HuH-7.5 (cell line): ENCODE results near the gene TRIM41.
A peak's percentile ranks its signal among the peaks of the same experiment; 100 is the strongest.

Experiments
- DNase-seq: peaks from one replicate; pipeline ENCODE4 v3.0.0; 2011; ENCODE audit warnings: low spot score

Gene TRIM41

DNA sequence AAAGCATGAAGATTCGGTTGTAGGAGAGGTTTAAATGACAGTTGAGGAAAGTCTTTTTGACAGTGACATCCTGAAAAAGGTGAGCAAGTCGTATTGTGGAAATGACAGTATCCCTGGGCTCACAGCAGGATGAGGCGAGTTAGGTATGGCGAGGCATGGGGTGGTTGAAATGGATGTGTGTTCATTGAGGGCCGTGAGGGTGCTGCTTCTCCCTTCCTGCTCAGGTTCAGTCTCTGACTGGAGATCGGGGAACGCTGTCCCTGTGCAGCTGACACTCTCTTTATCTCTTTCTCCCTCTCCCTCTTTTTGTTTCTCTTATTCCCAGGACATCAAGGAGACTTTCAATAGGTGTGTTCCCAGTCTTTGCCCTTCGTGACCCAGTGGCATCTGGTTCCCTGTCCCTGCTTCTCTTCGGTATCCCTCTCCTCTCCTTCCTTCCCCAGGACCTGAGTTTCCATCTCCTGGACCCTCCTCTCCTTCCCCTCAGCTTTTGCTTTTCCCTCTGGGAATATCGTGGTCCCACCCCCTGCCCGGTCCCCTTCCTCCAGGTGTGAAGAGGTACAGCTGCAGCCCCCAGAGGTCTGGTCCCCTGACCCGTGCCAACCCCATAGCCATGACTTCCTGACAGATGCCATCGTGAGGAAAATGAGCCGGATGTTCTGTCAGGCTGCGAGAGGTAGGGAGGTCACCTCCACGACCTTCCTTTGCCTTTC is 10.2 kb downstream of the TRIM41 start:
- DNase-seq = no peak

DNA sequence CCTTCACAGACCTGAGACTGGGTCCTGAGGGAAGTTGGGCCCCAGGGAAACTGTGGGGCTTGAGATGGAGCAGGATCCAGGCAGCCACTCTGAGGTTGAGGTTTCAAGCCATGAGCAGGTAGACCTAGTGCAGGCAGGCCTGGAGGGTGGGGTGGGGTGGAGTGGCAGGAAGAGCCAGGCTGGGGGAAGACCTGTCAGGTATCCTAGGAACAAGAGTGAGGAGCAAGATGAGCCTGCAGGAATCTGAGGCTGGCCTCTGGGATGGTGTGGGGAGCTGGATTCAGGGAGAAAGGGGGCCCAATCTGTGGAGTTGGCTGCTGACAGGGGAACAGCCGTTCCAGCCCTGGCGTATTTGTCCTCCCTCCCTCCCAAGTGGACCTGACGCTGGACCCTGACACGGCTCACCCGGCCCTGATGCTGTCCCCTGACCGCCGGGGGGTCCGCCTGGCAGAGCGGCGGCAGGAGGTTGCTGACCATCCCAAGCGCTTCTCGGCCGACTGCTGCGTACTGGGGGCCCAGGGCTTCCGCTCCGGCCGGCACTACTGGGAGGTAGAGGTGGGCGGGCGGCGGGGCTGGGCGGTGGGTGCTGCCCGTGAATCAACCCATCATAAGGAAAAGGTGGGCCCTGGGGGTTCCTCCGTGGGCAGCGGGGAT is 10.8 kb downstream of the TRIM41 start:
- DNase-seq = no peak

DNA sequence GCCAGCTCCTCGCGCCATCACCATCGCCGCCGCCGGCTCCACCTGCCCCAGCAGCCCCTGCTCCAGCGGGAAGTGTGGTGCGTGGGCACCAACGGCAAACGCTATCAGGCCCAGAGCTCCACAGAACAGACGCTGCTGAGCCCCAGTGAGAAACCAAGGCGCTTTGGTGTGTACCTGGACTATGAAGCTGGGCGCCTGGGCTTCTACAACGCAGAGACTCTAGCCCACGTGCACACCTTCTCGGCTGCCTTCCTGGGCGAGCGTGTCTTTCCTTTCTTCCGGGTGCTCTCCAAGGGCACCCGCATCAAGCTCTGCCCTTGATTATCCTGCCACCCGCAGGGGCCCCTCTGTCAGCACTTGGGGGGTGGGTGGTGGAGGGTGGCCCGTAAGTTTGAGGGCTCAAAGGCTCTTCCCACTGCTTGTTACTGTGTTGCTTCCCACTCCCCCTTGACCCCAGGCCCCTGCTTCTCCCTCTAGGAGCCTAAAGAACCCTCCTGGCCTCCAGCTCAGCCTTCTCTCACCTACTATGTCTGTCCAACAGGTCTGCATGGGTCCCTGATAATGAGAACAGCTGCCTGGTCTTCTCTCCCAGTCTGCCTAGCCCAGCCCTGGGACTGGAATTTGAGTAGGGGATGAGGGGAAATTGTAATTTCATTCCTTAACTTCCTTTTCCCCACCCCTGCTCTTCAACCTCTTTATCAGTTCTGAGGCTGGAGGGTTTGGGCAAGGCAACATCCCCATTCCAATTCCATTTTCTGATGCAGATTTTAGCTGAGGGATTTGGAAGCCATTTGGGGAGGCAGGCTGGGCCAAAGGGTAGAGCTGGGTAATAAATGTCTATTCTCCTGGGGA is 11.6 kb downstream of the TRIM41 start:
- DNase-seq = no peak

DNA sequence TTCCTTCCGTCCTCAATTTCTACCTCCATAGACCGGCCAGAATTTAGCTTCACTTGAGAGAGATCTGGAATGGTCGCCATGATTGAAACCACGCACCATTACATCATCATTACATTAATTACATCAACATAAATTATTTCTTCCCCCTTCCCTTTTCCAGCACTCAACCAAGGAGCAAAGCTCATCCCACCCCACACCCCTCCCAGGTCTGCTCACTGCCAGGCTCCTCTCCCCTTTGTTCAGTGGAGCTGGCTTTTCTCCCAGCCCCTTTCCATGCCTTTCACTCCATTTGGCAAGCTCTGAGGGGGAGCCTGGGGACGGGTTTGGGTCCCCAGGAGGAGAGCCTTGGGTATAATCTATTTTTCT is 12.2 kb downstream of the TRIM41 start:
- no peak for DNase-seq

DNA sequence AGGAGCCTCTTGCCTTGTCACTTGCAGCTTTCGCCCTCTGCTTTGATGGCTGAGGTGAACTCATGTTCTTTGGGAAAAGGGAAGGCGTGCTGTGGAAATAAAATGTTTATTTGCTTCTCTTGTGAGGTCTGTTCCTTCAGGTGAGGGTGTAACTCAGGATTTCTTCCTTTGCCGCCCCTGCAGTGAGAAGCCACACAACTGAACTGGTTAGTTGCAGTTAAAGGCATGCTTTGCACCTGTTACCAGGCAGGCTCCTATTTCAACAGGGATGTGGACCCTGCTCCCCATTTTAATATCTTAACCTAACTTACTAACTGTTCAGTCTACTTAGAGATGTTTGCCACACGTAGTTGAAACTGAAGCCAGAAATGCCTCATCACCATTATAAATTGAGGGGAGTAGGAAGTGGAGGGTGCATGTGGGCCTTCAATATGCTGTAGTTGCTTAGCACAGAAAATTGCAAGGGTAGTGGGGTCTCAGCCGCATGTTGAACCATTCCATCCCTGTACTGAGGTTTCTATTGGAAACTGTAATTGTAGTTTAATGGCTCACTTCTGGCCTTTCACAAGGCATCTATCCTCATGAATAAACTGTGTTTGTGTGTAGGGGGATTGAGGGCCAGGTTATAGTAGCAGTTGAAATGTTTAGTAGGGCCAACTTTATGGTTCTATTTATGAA is 12.7 kb downstream of the TRIM41 start:
- DNase-seq = no peak

DNA sequence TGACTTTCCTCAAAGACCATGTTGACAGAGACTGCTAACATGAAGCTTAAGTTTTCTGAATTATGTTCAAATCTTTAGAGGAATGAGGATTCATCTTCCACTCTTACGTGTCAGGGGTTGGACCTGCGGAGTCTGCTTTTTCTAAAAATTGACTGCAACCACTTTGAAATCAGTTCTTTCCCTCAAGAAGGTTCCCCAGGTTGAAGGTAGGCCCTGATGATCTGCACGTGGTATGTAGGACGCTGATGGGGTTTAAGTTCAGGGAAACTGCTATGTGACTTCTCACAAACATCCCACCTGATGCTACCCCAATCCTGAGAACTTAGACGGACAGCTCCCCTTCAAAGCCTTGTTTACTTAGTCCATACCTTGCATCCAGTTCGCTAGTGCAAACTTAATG is 13.4 kb downstream of the TRIM41 start:
- DNase-seq = no peak

DNA sequence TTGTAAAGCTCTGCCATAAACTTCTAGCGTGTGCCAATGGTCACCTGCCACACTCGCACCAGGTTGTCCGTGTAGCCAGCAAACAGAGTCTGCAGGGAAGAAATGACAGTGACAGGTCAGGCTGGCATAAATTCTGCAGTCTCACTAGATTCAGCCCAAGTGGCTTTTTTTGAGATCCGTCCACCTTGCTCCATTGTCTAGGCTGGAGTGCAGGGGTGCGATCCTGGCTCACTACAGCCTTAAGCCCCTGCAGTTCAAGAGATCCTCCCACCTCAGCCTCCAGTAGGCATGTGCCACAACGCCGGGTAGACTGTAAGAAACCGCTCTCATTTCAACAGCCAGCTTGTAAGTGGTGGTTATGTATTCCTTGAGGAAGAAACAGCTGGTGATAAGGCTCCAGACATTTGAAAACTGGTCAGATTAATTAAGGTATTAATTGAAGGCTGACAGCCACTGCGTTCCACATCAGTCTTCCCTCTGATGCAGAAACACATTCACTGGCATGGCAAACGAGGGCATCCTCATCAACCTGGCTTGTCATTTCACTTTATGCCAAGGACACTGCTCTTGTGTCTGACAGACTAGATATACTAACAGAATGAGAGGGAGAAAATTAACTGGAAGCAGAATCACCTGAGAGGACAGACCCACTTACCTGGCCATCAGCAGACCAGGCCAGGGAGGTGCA is 14.0 kb downstream of the TRIM41 start:
- DNase-seq = no peak

DNA sequence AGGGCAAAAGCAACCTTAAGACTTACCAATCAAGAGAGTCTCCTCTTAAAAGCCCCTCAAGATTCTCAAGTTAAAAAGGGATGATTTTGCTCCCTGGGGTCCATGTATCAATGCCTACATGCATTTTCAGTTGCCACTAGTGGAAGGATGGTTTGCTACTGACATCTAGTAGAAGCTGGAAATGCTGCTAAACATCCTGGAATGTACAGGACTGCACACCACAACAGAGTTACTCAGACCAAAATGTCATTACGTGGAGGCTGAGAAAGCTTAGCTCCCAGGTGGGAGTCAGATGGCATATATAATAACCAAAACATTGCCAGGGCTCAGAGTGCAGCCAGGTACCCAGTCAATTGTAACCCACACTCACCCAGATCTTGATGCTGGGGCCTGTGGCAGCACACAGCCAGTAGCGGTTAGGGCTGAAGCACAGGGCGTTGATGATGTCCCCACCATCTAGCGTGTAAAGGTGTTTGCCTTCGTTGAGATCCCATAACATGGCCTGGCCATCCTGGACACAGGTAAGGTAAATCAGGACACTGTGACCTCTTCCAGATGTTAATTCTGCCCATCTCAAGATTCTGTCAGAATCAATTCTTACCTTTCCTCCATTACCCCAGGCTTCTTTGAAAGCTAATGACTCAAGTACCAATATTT is 14.8 kb downstream of the TRIM41 start:
- DNase-seq = no peak

DNA sequence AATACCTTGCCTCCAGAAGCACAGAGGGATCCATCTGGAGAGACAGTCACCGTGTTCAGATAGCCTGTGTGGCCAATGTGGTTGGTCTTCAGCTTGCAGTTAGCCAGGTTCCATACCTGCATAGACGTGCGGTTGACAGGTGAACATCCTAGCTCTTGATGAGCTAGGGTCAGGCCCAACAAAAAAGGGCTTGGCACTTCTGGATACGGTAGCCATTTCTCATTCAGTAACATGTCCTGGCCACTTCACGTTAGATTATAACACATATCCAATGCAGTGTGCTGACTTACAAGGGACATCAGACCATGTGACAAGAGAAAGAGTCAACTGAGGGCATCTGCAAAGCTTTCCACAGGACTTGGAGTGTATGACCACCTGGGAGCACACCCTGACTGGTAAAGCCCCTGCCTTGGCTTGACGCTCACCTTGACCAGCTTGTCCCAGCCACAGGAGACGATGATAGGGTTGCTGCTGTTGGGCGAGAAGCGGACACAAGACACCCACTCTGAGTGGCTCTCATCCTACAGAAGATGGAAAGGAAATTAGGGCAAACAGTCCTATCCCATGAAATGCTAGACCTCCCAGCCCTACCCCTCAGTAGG is 16.1 kb downstream of the TRIM41 start:
- DNase-seq = no peak

DNA sequence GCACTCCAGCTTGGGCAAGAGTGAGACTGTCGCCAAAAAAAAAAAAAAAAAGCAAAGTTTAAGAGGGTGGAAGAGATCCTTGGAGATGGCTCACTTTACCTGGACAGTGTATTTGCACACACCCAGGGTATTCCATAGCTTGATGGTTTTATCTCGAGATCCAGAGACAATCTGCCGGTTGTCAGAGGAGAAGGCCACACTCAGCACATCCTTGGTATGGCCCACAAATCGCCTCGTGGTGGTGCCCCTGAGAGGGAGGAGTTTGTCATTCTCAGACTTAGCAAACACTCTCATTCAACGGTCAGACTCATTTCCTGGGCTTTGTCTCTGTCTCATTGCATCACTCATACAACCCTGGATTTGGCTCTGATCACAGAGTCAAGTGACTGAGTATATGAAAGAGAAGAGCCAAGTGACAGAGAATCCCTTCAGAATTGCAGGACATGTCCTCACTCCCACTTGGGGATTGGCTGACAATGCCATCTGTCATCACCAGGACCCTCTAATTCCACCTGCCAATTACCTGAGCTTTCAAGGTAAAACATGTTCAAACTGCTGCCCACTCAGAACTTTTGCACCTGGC is 18.4 kb downstream of the TRIM41 start:
- no peak for DNase-seq

DNA sequence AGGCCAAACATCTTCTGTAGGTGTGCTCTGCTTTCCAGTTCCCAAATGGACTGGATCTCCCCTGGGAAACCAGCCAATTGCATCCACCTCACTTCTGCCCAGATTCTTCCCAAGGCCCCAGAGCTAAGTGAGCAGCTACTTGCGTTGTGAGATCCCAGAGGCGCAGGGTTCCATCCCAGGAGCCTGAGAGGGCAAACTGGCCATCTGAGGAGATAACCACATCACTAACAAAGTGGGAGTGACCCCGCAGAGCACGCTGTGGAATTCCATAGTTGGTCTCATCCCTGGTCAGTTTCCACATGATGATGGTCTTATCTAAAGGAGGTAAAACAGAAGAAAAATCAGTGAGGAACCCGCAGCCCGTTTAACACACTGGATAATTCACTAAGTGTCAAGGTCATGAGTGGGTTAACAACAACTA is 19.0 kb downstream of the TRIM41 start:
- DNase-seq = no peak

DNA sequence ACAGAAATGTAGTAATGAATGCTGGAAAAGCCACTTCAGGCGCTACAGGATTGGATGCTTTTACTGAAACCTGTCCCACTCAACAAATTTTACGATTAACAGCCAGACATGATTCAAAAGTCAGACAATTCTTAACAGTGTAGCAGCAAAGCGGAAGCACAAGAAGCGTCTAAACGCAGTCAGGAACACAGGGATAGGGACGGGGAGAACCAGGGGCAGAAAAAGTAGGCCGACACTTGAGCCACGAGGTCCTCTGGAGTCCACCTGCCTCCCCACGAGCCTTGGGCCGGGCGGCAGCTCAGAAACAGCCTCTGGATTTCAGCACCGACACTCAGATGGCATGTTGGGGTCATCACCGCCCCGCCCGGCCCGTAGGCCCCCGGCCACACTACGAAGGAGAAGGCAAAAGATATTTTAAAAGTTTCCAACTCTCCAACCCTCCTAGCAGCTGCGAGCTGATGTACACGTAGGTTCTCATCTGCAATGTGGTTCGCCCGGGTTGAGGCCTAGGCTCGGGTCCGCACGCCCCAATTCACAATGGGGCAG is 20.0 kb downstream of the TRIM41 start:
- DNase-seq = no peak

DNA sequence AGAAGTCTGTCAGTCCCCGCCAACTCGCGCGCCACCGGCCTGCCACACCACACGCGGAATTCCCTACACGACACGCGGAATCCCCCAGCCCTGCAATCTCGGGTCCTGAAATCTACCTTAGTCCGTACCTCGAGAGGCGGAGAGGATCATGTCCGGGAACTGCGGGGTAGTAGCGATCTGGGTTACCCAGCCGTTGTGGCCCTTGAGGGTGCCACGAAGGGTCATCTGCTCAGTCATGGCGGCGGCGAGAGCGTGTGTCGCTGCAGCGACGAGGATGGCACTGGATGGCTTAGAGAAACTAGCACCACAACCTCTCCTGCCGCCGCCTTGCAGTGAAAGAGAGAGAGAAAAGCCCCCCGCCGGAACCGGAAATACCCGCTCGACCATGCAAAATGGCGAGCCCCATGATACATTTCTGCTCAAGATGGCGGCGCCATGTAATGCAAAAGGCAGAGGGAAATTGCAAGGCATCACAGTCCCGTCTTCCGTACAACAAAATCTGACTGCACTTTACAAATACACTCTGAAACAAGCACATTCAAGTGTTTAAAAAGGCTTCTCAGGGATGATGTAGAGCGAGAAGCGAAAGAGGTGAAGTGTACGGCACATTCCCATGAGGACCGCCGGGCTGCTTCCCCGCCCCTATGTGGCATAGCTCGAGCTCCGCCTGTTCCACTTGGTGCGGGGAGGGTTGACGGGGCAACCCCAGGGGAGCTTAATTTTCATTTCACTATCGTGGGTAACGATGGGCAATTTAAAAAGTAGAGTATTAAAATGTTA is 20.7 kb downstream of the TRIM41 start, which contains the start of gene RACK1:
Gene RACK1 (minus strand): TSS at position 343 of the 780 bp plus-strand sequence. CDS start 106 bp downstream, at position 237.
- peak; percentile 85 for DNase-seq

DNA sequence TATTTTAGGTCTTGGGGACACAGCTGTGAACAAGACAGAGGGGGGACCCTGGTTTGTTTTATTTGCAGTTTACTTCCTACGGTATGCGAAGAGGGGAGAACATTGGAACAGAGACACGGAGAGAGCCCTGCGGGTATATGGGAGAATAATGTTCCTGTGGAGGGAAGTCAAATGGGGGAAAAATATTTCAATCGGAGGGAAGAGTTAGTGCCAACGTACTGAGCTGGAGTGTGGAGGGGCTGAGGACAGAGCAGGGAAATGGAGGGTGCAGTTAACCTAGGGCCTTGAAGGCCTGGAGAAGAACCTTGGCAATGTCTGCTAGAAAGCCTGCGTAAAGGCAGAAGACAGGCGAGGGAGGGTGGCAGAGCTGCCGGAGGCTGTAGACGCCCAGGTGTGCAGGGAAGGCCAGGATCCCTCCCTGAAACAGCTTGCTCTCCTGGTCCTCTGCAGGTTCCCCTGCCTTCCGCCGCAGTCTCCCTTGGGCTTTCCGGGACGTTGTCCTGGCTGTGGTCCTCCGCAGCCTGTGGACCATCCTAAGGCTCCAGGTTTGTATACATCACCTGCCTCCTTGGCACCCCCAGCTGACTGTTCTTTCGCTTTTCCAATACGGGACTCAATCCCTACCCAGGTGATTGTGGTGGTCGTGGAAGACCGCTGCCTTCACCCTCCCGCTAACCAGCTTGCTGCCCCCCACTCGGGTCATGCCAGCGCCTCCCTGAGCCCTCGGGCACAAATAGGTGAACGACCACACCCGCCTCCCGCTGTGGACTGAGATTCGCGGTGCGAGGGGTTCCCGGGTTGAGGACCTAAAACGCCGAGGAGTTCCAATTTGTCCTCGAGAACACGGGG is 22.6 kb downstream of the TRIM41 start:
- DNase-seq = no peak

DNA sequence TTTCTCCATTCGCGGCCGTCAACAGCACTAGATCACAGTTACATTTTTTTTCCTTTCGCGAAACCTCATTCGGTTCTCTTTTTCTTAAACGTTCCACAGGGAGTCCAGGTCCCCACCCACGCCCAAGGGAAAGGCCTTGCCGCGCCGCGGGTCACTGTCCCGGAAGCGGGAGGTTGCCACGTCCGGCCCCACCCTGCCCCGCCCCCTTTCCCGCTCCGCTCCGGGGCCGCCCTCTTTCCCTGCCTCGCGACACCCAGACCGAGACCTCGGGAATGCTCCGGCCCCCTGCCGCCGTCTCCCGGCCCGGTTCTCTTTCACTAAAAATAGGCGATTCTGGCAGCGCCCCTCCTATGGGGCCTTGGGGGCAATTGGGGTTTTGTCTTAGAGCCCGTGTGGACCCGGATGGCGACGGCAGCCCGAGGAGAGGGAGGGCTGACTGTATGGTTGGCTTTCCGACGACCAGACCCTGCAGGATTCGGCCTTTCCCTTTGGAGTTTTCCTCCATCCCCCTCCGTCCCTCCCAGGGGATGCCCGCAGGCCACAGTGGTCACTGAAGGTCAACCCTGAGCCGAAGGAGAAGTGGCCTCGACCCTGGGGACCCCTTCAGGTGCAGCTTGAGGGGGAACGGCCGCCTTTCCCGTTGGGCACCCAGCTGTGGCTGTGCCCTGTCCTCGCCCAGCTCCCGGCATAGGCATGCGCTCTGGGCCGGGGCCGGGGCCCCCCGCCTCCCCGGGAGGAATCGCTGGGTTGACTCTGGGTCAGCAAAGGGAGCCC is 23.4 kb downstream of the TRIM41 start:
- DNase-seq = peak; percentile 85

DNA sequence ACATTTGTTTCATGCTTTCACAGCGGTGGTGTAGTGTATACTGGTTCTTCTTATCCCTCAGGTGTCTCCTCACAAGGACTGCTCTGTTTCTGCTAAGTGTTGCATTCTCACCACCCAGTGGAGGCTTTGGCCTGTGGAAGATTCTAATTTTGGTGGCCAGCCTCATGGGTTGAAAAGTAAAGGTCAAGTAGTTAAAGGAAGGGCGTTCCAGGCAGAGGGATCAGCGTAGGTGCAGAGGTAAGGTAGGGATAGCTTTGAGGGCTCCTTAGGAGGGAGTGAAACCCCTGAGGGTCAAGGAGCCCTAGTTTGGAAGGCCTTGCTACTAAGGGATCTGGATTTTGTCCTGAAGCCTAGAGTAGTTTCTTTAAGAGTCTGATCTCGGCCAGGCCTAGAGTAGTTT is 25.2 kb downstream of the TRIM41 start:
- no peak for DNase-seq

DNA sequence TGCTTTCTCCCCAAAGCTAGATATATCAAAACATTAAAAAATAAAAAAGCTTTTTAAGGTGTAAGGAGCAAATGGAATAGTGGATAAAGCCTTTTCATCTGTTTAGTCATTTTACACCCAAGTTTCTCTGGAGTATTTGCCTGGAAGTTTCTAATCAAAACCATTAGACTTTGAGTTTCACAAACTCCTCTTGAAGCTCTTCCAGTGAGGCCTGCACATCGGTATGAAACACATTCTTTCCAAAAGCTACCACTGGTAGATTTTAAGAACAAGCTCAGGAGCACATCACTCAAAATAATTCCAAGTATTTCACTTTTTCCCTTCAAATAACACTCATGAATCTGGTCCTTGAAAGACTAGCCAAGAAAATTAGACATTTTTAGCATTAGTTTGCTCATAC is 32.2 kb downstream of the TRIM41 start:
- DNase-seq = no peak
